HUES6 (cell line): ENCODE measurements around the gene DEFB124.
"Not testable (repeated sequence)": the region's sequence is repeated elsewhere in the genome, so short reads cannot be mapped to it uniquely, and the experiment has no call there.

Source experiments
- H3K27ac ChIP-seq: 2 replicates; pipeline ENCODE4 v1.7.0; 2013; ENCODE audit warnings: low read depth, mild to moderate bottlenecking, low read length, inconsistent platforms
- H3K27me3 ChIP-seq: 2 replicates; pipeline ENCODE4 v1.6.1; 2013; ENCODE audit warnings: low read length; ENCODE audit not compliant: control insufficient read depth, insufficient read depth
- H3K36me3 ChIP-seq: 2 replicates; pipeline ENCODE4 v1.6.1; 2013; ENCODE audit warnings: low read length; ENCODE audit not compliant: control insufficient read depth, insufficient read depth
- H3K4me1 ChIP-seq: 2 replicates; pipeline ENCODE4 v1.6.1; 2013; ENCODE audit warnings: low read length; ENCODE audit not compliant: control insufficient read depth, insufficient read depth
- H3K4me3 ChIP-seq: 2 replicates; pipeline ENCODE4 v1.5.1; 2013; ENCODE audit warnings: low read depth, low read length
- H3K9ac ChIP-seq: one replicate; pipeline ENCODE4 v1.6.1; 2013; ENCODE audit warnings: mild to moderate bottlenecking, low read length
- H3K9me3 ChIP-seq: 2 replicates; pipeline ENCODE4 v1.6.1; 2013; ENCODE audit warnings: low read depth, low read length; ENCODE audit not compliant: control insufficient read depth, insufficient read depth

DEFB124 gene

DNA sequence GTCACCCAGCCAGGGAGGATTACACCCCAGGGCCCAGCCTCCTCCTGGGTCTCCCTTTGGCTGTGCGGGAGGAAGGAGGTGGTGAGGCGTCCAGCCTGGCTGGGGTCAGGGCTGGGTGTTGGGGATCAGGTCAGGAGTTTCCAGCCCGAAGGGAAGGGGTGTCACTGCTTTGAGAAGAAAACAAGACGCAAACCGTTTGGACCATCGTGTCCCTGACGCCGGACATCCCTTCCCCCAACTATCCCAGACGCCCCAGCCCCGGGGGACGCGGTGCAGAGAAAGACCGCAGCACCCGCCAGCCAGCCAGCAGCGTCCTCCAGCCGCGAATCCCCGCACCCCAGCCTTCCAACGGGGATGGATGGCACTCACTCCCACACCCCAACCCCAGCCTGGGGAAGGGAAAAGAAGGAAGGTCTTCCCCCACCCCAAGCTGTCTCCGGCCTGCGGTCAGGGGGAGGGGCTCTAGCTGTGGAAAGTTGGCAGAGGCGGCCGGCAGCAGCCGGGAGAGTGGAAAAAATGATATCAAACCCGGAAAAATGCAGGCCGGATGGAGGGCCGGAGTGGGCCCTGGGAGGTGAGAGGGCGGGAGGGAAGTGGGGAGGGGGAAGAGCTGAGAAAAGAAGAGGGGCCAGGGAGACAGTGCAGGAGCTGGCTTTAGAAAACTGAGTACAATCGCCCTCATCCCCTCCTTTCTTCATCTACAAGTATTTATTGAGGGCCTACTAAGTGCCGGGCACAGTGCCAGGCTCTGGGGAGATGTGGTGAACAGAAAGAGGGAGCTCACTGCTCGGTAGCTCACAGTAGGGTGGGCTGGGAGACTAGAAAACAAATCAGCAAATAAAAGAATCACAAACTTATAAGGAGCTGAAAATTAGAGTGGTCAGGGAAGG lies 10.8 kb upstream of the DEFB124 start:
- no peak overlapping the region for H3K27ac ChIP-seq
- H3K4me3 ChIP-seq: 0 out of 2 replicates have a peak overlapping the region, but pooled peaks have one; percentile 15
- peaks cover 63% of the 10 kb centered on the region; the same call in 1 of the 2 replicates for H3K9me3 ChIP-seq
- peaks cover 17% of the 10 kb centered on the region; the same call in 1 of the 2 replicates for H3K27me3 ChIP-seq
- H3K4me1 ChIP-seq: no peaks in the 10 kb centered on the region
- H3K36me3 ChIP-seq: no peaks in the 10 kb centered on the region
- H3K9ac ChIP-seq: no peak overlapping the region

DNA sequence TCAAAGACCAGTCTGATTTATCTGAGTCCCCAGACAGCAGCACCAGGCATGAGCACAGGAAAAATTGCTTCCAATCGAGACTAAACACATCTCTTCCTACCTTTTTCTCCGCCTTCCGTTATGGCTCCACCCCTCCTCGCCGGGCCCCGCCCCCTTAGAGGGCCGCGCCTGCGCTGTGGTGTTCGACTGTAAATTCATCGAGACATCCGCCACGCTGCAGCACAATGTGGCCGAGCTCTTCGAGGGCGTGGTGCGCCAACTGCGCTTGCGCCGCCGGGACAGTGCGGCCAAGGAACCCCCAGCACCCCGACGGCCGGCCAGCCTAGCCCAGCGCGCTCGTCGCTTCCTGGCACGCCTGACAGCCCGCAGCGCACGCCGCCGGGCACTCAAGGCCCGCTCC lies 9.1 kb upstream of the DEFB124 start:
- H3K36me3 ChIP-seq: no peaks in the 10 kb centered on the region

DNA sequence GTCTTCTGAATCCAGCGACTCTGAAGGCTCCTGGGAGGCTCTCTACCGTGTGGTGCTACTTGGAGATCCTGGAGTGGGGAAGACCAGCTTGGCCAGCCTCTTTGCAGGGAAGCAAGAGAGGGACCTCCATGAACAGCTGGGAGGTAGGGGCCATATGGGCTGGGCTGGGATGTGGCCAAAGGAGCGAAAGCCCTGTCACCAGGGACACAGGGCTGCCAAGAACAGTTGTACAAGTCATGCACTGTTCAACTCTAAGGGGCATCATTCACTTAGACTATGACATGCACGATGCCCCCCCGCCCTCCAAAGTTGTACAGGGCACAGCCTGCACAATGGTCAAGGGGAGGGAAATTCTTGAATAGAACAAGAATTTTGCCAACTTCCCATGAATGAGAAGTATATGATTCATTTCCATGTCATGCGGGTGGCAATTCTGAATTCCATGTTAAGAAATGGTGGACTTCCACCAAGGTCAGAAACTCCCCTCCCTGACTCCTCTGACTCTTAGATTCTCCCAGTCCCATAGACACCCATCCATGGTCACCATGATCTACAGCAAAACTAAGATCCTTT lies 1.8 kb upstream of the DEFB124 start:
- no peaks in the 10 kb centered on the region for H3K36me3 ChIP-seq
- peaks cover 63% of the 10 kb centered on the region for H3K9me3 ChIP-seq
- H3K4me3 ChIP-seq: no peak overlapping the region
- H3K27ac ChIP-seq: no peak overlapping the region
- no peak overlapping the region for H3K9ac ChIP-seq
- H3K27me3 ChIP-seq: peaks cover 62% of the 10 kb centered on the region
- no peaks in the 10 kb centered on the region; the same call in 1 of the 2 replicates for H3K4me1 ChIP-seq

More for the DNA sequence above, 9.1 kb upstream of the DEFB124 start:
- peaks cover 65% of the 10 kb centered on the region; the same call in 1 of the 2 replicates for H3K9me3 ChIP-seq
- H3K27ac ChIP-seq: no peak overlapping the region
- peaks cover 22% of the 10 kb centered on the region; the same call in 1 of the 2 replicates for H3K27me3 ChIP-seq
- no peak overlapping the region for H3K4me3 ChIP-seq
- no peak overlapping the region for H3K9ac ChIP-seq
- H3K4me1 ChIP-seq: no peaks in the 10 kb centered on the region

DNA sequence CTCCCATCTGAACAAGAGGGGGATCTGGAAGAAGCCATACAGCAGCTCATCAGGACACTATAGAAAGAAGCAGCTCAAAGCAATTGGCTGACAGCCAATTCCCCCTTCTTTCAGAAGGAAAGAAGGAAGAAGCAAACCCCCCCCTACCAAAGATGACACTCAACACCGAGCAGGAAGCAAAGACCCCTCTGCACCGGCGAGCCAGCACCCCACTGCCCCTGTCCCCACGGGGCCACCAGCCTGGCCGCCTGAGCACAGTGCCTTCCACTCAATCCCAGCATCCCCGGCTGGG lies 1.3 kb upstream of the DEFB124 start:
- no peaks in the 10 kb centered on the region for H3K36me3 ChIP-seq

DNA sequence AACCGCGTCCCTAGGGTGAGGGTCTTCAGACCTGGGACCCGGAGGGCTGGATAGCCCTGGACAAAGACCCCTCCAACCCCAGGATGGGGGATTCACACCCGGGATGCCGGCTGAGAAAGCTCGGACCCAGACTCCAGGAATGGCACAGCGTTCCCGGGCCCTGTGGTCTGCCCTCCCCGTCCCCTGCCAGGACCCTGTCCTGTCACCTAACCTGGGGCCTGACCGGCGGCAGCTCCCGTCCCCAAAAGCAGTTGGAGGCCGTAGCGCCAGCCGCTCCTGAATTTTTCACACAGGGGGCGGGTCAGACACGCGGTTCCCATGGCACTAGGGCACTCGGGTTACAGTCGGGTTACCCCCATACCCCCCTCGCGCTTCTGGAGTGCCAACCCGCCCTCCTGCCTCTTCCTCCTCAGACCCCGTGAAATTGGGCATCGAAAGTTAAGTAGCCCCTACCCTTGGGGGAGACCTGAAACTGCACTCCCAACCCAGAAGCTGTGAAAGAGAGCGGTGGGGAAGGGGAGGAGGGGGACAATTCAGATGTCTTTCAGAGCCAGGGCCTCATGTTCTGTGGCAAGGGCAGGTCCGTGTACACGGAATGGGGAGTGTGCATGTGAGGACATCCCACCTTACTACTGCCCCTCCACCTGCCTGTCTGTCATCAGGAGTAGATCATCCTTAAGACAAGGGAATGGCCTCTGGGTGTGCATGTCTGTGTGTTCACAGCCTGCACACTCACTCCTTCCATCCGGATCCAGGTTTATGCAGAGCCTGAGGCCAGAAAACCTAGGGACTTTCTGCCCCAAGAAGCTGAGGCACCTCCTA lies 756 bp upstream of the DEFB124 start:
- Histone ChIP-seq H3K4me3 (peak overlapping the region; percentile 52; the same call in 1 of the 2 replicates), H3K9ac (no peak overlapping the region), H3K36me3 (no peaks in the 10 kb centered on the region), H3K27me3 (peaks cover 61% of the 10 kb centered on the region), H3K27ac (no peak overlapping the region), H3K4me1 (no peaks in the 10 kb centered on the region; the same call in 1 of the 2 replicates), H3K9me3 (peaks cover 53% of the 10 kb centered on the region)

More for the DNA sequence above, 1.3 kb upstream of the DEFB124 start:
- Histone ChIP-seq H3K27me3 (peaks cover 62% of the 10 kb centered on the region), H3K4me1 (no peaks in the 10 kb centered on the region; the same call in 1 of the 2 replicates), H3K4me3 (peak overlapping the region; percentile 52; the same call in 1 of the 2 replicates), H3K9ac (no peak overlapping the region), H3K9me3 (peaks cover 59% of the 10 kb centered on the region), H3K27ac (no peak overlapping the region)

DNA sequence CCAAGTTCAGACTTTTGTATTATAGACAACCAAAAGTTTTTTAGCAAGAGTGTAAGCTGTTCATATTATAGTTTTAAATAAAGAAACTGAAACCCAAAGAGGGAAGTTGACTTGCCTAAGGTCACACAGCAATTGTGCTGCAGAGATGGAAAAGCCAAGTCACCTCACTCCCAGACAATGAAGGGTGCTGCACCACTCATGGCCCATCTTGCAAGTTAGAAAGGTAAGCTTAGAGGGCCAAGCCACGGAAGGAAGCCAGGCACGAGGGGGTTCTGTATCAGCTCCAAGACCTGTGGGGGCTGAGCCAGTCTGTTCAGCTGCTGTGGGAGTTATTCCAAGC lies 860 bp downstream of the DEFB124 start:
- H3K27me3 ChIP-seq: peaks cover 56% of the 10 kb centered on the region
- H3K9me3 ChIP-seq: peaks cover 45% of the 10 kb centered on the region
- H3K4me3 ChIP-seq: no peak overlapping the region
- H3K9ac ChIP-seq: no peak overlapping the region
- H3K36me3 ChIP-seq: no peaks in the 10 kb centered on the region
- no peak overlapping the region for H3K27ac ChIP-seq
- H3K4me1 ChIP-seq: no peaks in the 10 kb centered on the region; the same call in 1 of the 2 replicates

DNA sequence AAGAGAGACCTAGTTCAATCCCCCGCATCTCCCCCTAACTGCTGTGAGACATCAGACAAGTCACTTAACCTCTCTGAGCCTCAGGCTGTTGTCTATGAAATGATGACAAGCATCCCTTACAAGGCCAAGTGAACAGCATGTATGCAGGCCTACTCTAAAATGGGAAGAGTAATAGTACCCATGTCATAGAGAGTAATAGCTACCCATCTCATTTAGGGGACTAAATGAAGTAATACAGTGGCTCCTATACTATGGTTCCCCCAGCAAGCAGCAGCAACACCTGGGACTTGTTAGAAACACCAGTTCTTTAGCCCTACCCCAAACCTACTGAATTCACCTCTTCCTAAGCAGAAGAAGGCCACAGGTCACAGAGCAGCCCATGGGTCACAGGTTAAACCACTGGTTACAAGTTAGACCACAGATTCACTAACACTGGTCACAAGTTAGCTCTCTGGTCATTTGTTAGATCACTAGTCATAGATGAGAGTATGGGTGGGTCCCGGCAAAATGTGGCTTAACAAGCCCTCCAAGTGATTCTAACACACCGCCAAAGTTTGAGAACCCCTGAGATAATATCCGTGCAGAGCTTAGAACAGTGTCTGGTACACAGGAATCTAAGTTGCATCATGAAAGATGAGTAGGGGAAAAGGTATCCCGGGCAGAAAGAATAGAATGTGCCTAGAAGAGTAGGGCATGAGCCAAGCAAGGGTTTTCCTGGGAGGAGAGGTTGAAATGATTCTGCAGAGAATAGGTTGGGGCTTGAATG lies 1.4 kb downstream of the DEFB124 start:
- peaks cover 43% of the 10 kb centered on the region for H3K9me3 ChIP-seq
- no peak overlapping the region for H3K4me3 ChIP-seq
- no peak overlapping the region for H3K27ac ChIP-seq

DNA sequence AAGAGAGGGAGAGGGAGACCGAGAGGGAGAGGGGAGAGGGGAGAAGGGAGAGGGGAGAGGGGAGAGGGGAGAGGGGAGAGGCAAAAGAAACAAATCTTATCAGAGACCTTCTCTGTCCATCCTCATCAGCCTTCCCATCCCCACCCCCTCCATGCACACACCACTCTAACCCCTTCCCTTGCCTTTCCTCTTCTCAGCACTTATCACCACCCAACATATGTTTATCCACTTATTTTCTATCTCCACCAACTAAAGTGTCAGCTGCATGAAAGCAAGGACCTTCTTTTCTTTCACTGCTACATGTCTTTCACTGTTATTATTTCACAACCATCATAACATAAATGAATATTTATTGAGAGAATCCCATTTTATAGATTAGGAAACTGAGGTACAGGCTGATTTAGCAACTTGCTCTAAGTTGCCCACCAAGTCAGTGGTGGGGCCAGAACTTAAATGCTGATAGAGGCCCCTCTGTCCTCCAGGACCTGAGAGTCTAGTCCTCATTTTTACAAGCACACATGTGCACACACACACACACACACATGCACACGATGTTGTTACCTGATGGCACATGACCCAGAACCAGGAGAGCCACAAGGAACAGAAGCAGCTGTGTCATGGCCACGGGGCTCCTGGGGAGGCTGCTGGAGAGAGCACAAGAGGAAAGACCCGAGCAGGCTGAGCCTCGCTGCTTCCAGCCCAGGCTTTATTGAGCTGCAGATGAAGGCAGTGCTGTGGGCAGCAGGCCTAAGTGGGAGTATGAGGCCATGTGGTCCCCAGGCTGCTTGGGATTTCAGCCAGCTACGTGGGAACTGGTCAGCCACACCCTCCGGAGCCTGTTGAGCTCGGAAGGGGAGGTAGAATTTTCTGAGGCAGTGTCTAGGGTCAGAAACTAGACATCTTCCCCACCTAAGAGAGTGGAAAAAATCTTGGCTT lies 2.3 kb downstream of the DEFB124 start:
- H3K4me3 ChIP-seq: no peak overlapping the region
- H3K27me3 ChIP-seq: peaks cover 50% of the 10 kb centered on the region
- no peak overlapping the region for H3K27ac ChIP-seq
- no peaks in the 10 kb centered on the region for H3K36me3 ChIP-seq
- H3K4me1 ChIP-seq: no peaks in the 10 kb centered on the region; the same call in 1 of the 2 replicates
- H3K9me3 ChIP-seq: peaks cover 47% of the 10 kb centered on the region
- H3K9ac ChIP-seq: no peak overlapping the region

More for the DNA sequence above, 1.4 kb downstream of the DEFB124 start:
- Histone ChIP-seq H3K4me1 (no peaks in the 10 kb centered on the region; the same call in 1 of the 2 replicates), H3K27me3 (peaks cover 56% of the 10 kb centered on the region), H3K36me3 (no peaks in the 10 kb centered on the region), H3K9ac (no peak overlapping the region)

DNA sequence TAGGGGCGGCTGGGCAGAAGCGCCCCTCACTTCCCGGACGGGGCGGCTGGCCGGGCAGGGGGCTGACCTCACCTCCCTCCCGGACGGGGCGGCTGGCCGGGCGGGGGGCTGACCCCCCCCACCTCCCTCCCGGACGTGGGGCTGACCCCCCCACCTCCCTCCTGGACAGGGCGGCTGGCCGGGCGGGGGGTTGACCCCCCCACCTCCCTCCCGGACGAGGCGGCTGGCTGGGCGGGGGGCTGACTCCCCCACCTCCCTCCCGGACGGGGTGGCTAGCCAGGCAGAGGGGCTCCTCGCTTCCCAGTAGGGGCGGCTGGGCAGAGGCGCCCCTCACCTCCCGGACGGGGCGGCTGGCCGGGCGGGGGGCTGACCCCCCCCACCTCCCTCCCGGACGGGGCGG lies 4.0 kb downstream of the DEFB124 start:
- peaks cover 43% of the 10 kb centered on the region for H3K9me3 ChIP-seq
- not testable (repeated sequence) for H3K9ac ChIP-seq

More for the DNA sequence above, 4.0 kb downstream of the DEFB124 start:
- H3K4me3 ChIP-seq, H3K27ac ChIP-seq, H3K36me3 ChIP-seq, H3K4me1 ChIP-seq: not testable (repeated sequence)
- peaks cover 33% of the 10 kb centered on the region for H3K27me3 ChIP-seq
